ENCODE results near the gene CIP2A. TPM values are rescaled to one million over a fixed set of nuclear protein-coding genes. Genes with fewer than 3 reads are reported as not detected.

Gene CIP2A
- total and polyA plus RNA-seq, 2 of the 13 experiments (the other 11 are each of a cell fraction or from before 2014, with no cell fraction given) = 7.8 to 36.9 TPM

GRCh38 chr3:108589081-108589997, at the start of gene CIP2A, which contains the start of gene DZIP3 (continued):
- TF ChIP-seq ZFP37 (CRISPR knock-in tag; IDR thresholded peaks at IDR 0.05; ENCODE audit: borderline replicate concordance) (peak; percentile 18; the same call in 1 of the 2 replicates), NFE2 (CRISPR knock-in tag; IDR thresholded peaks at IDR 0.05) (no peak), NR2F1 (CRISPR knock-in tag; IDR thresholded peaks at IDR 0.05) (peak; percentile 33 to 36; a peak in 2 of 4 replicates), ZNF441 (CRISPR knock-in tag; IDR thresholded peaks at IDR 0.05; ENCODE audit: borderline replicate concordance) (no peak; the same call in 1 of the 2 replicates), AHDC1 (CRISPR knock-in tag; IDR thresholded peaks at IDR 0.05; ENCODE audit: borderline replicate concordance) (no peak), HMGXB4 (CRISPR knock-in tag; IDR thresholded peaks at IDR 0.05; ENCODE audit: borderline replicate concordance in 1 of 2, low read depth in 1 of 2) (peak; percentile 67; a peak in 2 of 4 replicates), SPEN (CRISPR knock-in tag; IDR thresholded peaks at IDR 0.05; ENCODE audit: low read depth) (peak; percentile 86), MTA1 (CRISPR knock-in tag; IDR thresholded peaks at IDR 0.05; ENCODE audit: borderline replicate concordance) (peak; percentile 75; the same call in 1 of the 2 replicates), ZNF570 (CRISPR knock-in tag; IDR thresholded peaks at IDR 0.05; ENCODE audit: borderline replicate concordance) (no peak), KLF15 (CRISPR knock-in tag; IDR thresholded peaks at IDR 0.05; ENCODE audit: borderline replicate concordance) (no peak), MLLT10 (CRISPR knock-in tag; IDR thresholded peaks at IDR 0.05) (no peak), KLF13 (CRISPR knock-in tag; IDR thresholded peaks at IDR 0.05) (no peak), LBX2 (CRISPR knock-in tag; IDR thresholded peaks at IDR 0.05; ENCODE audit: borderline replicate concordance) (no peak), HMG20B (CRISPR knock-in tag; conservative IDR thresholded peaks at IDR 0.05) (peak; percentile 25; the same call in 1 of the 2 replicates), RCOR2 (CRISPR knock-in tag; IDR thresholded peaks at IDR 0.05) (no peak), ZNF468 (CRISPR knock-in tag; IDR thresholded peaks at IDR 0.05) (no peak), NKX3-1 (CRISPR knock-in tag; IDR thresholded peaks at IDR 0.05) (0 out of 2 replicates have a peak, but pooled peaks have one; percentile 53), ZKSCAN8 (CRISPR knock-in tag; IDR thresholded peaks at IDR 0.05; ENCODE audit: borderline replicate concordance) (no peak), ZNF3 (CRISPR knock-in tag; IDR thresholded peaks at IDR 0.05) (no peak), ZNF460 (CRISPR knock-in tag; IDR thresholded peaks at IDR 0.05; ENCODE audit: borderline replicate concordance) (no peak), ZNF44 (CRISPR knock-in tag; IDR thresholded peaks at IDR 0.05) (no peak)
